Stimulated activated CD8-positive, alpha-beta memory T cell treated with anti-CD3 and anti-CD28 coated beads, Interleukin-4, amount 100 ng/mL, for 24 hours (primary cell): Measurements from ENCODE around the gene ERCC6L2.

ENCODE experiments used
- DNase-seq: peaks from one replicate; pipeline ENCODE4 v3.0.0-alpha.2; 2020; ENCODE audit warnings: low read depth

ERCC6L2 gene

DNA sequence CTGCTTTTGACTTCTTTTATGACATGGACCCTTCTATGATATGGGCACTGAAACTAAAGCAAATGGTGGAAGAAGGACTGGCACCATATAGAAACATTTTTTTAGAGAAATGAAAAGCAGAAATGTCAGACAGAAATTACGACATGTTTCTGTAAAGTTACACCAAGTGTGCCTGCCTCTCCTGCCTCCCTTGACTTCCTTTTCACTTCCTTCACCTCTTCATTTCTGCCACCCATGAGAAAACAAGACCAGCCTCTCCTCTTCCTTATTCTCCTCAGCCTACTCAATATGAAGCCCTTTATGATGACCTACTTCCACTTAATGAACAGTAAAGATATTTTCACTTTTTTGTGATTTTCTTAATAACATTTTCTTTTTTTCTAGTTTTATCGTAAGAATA lies 44.5 kb downstream of the ERCC6L2 start:
- no peak for DNase-seq

DNA sequence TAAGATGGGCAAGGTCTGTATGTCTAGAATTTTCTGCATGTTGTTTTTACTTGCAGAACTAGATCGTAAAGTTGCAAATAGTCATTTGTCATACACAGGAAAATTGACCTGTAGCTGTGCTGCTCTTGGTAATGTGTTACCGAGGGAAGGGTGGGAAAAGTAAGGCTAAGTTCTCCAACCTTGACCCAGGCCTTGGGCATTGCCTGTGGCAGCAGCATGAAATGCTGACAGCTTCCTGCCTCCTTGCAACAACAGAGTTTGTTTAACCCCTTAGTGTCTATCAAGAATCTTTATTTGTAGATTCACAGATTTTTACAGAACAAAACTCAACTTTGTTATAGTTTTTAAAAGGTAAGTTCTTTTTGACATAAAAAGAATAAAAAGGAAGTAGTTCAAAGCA lies 48.3 kb downstream of the ERCC6L2 start:
- no peak for DNase-seq

DNA sequence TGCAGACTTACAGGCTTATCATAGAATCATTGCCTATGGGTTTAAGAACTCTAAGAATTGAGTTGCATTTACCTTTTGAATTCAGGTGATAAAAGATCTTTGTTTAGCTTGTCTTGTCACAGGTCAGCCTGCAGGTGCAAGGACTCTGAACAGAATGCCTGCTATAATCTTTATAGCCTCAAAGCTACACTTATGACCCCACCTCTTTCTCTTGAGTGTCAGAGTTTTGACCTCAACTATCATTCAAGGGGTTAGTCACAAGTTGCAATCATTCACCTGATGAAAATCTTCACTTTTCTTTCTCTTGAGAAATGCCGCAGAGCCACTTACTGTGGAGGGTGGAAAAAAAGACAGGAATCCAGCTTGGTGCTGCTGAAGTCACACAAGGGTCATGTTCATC lies 49.5 kb downstream of the ERCC6L2 start:
- no peak for DNase-seq

DNA sequence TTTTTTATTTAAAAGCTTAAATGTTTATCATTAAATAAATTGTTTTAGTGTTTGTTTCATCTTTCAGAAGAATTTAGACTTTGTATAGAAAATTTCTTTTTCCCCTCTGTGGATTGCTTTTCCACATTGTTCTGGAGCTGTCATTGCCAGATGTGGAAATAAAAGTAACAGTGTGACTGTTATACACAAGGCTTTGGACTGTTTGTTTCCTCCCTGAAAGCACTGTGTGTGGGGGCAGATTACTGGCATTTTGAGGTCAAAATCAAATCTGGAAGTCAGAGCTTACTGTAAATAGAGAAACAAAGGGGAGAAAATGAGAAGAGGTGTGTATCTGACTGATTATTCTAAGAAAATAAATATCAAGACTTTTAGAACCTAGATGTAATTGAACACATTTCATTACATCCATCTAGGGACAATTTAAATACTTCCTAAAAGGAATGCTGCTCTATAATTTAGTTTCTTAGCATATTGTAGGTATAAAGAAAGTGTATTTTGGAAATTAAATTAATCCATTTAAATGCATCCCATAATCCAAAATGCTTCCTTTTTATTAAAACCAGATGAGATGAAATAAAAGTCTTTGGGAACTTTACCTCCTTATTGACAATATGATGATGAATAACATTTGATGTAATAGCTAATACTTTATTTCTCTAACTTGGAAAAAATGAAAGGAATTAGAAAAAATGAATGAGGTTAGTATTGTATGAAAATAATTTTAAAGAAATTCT lies 51.9 kb downstream of the ERCC6L2 start:
- no peak for DNase-seq

DNA sequence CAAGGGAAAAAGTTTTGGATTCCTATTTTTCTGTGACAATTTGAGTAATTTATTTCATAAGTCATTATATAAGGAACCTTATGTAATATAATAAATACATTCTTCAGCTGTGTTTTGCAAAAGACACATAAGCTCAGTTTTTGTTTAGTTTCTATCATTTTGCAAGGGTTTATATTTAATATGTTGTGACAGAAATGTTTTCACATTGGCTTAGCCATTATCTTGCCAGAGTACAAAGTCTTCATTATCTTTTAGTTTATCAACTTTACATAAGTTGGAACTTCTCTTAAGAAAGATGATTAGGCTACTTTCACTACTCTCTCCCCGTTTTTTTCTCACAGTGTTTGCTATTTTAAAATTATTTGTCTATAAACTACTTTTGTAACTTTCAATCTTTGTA lies 54.8 kb downstream of the ERCC6L2 start:
- no peak for DNase-seq

DNA sequence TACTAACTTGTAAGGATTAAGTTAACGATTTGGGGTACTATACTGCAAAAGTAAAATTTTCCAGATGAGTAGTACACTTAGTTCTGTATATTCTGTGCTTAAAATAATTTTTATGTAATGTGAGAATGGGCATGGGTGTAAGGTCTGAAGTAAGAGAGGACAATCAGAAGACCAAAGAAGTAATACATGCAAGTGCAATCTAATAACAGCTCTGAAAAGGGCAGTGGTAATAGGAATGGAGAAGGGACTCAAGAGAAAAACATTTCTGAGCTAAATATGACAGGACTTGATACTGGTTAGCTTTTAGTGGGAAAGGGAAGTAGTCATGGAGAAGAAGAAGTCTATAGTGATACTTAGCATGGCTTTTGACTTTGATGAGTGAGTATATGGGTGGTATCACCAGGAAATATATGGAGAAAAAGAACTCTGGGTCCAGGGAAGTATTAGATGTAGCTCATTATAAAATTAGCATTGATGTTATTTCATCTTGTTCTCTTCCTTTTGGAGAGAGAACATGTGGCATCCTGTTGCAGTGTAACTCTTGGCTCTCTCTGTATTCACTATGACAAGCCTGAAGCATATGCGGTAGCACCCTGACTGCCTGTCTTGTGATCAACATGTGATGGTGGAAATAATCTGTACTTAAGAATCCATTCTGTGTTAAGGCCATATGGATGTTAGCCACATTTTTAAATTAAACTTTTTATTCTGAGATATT lies 60.5 kb downstream of the ERCC6L2 start:
- DNase-seq: no peak

DNA sequence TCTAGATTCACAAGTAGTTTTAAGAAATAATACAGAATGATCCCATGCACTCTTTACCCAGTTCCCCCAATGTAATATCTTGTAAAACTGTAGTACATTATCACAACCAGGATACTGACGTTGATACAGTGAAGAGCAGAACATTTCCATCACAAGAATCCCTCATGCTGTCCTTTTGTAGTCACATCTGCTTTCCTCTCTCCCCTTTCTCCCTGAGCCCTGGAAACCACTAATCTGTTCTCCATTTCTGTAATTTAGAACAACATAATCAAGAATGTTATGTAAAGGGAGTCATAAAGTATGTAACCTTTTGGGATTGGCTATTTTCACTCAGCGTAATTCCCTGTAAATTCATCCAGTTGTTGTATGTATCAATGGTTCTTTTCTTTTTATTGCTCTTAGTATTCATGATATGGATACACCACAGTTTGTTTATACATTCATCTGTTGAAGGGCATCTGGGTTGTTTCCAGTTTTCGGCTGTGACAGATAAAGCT lies 61.1 kb downstream of the ERCC6L2 start:
- no peak for DNase-seq

DNA sequence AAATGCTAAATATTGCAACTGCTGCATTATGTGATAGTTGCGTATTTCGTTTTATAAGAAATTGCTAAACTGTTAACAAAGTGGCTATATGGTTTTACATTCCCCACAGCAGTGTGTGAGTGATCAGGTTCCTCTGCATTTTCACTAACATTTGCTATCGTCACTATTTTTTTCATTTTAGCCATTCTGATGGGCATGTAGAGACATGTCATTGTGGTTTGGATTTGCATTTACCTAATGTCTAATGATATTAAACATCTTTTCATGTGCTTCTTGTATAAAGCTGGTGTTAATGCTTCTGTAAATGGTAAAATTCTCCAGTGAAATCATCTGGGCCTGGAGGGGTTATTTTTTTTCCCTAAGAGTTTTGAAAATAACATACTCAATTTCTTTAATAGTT lies 61.6 kb downstream of the ERCC6L2 start:
- no peak for DNase-seq

DNA sequence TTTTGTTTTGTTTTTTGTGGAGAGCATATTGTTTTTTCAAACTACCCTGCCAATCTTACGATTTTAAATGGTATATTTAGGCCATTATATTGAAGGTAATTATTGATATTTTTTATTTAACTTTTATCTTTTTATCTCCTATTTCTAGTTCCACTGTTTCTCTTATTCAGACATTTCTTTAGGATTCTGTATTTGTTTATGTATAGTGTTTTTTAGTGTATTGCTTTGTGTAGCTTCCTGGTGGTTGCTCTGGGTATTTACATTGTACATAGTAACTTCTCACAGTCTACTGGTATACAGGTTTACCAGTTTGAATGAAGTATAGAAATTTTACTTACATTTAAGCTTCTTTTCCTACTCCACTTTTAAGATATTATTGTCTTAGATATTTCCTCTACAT lies 63.2 kb downstream of the ERCC6L2 start:
- DNase-seq: no peak

DNA sequence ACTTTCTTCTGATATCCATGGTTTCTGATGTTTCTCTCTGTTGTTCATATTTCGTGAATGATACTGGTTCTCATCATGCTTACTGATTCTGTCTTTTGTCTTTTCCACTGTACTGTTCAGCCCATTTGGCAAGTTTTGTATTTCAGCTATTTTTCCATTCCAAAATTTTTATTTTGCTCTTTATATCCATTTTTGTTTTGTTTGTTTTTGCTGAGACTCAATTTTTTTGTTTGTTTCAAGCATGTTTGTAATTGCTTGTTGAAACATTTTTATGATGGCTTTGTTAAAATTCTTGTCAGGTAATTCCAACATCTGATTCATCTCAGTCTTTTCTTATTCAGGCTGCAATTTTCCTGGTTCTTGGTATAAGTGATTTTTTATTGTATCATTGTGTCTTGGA lies 64.0 kb downstream of the ERCC6L2 start:
- DNase-seq: no peak

DNA sequence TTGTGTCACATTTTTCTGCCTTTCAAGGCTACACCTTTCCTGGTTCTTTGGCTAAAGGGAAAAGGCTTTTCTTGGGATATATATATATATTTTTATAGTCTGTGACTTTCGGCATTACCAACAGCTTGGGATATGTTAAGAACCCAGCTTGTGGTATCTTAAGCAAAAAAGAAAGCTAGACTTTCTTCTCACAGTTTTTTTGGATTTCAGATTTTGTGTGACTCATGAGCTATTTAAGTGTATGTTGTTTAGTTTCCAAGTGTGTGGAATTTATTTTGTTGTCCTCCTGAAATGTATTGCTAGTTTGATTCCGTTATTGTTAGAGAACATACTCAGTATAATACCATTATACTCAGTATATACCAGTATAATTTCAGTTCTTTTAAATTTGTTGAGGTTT lies 64.8 kb downstream of the ERCC6L2 start:
- no peak for DNase-seq

DNA sequence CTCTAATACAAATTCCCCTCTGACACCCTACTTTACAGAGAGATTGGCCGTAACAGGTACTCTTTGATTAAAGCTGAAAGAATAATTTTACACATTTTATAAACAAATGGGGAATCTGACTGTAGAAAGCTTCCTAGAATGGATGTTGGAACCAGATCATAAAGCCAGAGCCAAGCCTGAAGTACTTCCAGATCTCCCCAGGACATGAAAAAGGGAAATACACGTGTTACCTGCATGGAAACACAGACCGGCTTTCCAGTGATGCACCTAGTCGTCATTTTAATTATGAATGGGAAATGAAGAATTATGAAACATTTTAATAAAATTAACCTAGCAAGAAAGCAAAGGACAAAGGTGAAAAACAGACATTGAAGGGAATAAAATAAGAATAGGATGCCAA lies 66.5 kb downstream of the ERCC6L2 start:
- DNase-seq: no peak

DNA sequence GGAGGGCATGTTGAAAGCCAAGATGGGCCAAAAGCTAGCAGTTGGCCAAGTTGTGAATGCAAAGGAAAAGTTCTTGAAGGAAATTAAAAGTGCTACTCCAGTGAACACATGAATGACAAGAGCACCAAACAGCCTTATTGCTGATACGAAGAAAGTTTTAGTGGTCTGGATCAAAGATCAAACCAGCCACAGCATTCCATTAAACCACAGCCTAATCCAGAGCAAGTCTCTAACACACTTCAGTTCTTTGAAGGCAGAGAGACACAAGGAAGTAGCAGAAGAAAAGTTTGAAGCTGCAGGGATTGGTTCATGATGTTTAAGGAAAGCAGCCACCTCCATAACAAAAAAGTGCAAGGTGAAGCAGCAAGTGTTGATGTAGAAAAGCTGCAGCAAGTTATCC lies 71.6 kb downstream of the ERCC6L2 start:
- no peak for DNase-seq

DNA sequence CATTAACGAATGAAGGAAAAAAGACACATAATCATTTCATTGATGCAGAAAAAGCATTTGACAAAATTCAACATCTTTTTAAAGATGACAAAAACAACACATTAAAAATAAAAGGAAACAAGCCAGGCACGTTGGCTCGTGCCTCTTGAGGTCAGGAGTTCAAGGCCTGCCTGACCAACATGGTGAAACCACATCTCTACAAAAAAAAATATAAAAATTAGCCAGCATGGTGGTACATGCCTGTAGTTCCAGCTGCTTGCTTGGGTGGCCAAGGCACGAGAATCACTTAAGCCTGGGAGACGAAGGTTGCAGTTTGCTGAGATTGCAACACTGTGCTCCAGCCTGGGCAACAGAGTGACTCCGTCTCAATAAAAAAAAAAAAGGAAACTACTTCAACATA lies 77.0 kb downstream of the ERCC6L2 start:
- no peak for DNase-seq

DNA sequence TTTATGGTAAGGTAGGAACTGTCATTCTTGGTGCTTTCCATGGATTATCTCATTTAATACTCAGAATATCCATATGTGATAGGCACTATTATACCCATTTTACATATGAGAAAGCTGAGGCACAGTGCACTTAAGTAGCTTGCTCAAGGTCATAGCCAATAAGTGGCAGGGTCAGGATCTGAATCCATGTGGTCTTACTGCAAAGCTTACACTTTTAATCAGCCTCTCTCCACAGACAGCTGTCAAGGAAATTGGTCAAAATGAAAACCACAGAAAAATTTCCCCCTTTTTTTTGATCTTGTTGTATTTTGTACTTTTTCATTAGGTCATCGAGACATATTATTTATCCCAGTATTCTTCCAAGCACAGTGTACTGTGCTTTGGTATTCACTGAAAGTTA lies 78.5 kb downstream of the ERCC6L2 start:
- DNase-seq: no peak

DNA sequence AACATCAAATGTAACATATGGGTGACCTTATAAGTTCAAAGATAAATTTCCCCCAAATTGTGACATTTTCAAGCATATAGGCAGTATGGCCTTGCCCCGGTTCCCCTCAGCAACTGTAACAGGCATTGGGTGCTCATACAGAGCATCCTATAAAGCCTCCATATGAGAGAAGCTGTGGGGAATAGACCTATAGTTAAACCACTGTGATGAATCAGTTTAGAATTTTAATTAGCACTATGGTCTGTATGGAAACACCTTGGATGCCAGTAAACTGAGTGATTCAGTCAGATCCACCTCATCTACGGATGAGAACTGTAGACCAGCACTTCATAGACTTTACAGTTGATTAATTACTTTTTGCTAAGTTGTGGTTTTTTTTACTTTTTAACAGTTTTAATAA lies 79.4 kb downstream of the ERCC6L2 start:
- DNase-seq: no peak

DNA sequence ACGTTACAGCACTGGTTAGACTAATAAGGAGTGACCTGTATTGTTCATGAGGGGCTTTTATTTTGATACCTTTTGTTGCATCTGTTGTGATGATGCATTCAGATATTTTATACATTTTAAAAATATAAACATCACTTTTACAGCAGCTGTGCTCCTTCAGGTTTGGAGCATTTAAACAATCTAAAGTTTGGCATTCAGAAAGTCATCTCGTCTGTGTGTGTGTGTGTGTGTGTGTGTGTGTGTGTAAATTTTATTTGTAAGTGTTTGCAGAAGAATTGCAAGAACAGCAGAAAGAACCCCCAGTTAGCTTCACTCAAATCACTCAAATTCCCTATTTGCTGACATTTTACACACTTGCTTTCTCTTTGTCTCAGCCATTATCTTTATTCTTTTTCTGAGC lies 87.4 kb downstream of the ERCC6L2 start:
- no peak for DNase-seq

DNA sequence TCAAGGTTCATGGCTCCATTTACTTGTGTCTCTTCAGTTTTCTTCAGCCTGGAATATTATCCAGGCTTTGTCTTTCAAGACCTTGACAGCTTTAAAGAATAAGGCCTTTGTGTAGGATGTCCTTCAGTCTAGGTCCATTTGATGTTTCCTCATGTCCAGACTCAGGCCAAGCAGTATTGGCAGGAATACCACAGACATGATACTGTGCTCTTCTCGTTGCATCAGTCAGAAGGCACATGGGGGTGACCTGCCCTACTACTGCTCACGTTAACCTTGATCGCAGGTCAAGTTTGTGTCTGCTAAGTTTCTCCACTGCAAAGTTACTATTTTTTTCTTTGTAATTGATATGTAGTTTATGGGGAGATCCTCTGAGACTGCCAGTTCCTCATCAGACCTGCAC lies 88.2 kb downstream of the ERCC6L2 start:
- no peak for DNase-seq

DNA sequence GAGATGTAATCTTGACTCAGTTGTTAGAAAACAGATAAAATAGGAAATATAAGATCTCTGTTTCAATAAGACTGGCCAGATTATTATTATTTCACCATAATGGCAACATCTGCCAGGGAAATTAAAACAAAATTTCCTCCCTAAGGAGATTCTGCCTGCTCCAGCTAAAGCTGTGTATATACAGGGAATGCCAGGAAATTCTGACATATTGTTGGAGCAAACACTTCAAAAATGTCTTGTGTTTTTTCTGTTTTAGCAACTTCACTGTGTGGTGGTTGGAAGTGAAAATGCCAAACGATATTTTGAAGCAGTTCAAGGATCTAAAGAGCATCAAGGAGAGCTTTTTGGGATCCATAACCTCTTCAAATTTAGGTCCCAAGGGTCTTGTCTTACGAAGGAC lies 90.8 kb downstream of the ERCC6L2 start:
- no peak for DNase-seq

DNA sequence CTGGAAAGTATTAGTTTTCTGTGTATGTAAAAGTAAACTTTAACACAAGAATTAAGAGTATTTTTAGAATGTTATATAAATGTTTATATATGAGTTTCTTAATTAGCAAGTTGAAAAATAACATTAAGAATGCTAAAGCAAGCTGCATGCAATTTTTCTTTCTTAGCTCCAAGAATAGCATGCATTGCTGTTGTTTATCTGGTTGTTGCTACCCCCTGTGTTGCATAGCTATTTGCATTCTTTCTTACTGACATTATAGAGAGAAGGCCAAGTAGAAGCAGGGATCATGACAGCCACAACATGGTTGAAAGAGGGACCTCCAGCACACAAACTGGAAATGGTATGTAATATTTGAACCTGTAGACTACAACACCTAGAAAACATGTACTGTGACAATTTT lies 94.8 kb downstream of the ERCC6L2 start:
- DNase-seq: no peak

DNA sequence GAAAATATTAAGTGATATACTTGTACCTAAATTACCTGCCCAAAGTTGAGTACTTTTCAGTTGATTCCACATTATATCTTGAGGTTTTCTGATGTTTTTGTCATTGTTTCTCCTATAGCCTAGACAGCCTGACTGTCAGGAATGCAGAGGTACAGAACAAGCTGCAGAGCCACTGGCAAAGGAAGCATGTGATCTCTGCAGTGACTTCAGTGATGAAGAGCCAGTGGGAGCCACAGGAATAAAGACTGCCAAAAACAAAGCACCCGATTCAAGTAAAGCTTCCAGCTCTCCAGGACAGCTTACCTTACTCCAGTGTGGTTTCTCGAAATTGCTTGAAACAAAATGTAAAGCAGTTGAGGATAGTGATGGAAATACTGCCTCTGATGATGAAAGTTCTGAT lies 96.3 kb downstream of the ERCC6L2 start:
- no peak for DNase-seq

DNA sequence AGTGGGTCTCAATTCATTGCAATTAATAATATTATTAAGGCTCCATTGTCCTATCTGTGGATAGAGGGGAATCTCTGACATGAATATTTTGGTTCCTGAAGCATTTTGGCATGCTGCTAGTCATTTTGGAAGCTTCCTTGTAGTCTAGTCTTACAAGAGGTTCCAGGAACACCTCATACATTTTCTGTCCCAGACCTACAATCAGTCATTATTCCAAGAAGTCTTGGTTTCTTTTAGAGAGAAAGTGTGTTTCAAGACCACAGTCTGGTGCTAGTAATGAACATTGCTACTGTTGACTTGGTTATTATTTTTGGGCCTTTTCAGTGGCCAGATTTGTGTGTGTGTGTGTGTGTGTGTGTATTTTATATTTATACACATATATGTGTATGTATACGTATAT lies 98.9 kb downstream of the ERCC6L2 start:
- no peak for DNase-seq

DNA sequence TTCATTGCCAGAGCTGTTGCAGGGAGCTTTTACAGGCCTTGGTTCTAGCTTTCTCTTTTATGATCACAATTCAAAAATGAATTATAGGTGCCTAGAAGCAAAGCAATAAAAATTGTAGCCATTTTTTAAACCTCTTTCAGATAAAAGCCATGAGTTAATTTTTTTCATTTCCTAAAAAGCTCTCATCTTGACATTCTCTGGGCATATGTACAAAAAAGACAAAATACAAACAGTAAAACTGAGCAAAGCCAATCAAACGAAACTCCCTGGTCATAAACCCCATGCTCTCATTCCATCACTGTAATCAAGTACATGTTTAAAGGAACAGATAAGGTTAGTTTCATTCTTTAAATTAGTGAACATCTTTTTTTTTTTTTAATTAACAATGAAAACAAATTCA lies 101.9 kb downstream of the ERCC6L2 start:
- no peak for DNase-seq

DNA sequence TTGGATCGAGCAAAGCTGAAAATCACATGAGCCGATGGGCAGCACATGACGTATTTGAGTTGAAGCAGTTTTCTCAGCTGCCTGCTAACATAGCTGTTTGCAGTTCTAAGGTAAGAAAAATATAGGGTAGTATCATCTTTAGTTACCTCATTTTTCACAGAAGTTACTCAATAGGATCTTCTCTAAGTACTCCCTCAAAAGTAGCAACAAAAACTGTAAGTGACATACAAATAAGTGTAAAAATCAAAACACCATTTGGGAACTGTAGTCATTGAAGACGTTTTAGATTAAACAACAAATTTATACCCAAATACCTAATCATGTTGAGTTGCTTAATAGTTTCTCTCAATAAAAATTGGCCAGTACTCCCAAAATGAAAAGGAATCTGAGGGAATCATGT lies 102.6 kb downstream of the ERCC6L2 start:
- no peak for DNase-seq
